NCI-H345 treated with DMSO at 0.1 percent for 48 hours (cell line): Measurements from ENCODE around the gene PPDPF.
"Not testable (repeated sequence)": the region's sequence is repeated elsewhere in the genome, so short reads cannot be mapped to it uniquely, and the experiment has no call there.

ENCODE experiments used
- DNase-seq: peaks from one replicate; lab custom pipeline; 2025; ENCODE audit not compliant: unreplicated experiment; lab: John Stamatoyannopoulos, UW

PPDPF gene

GRCh38 chr20:63561624-63562396, 41.2 kb downstream of the PPDPF start:
- no peak for DNase-seq

- DNase-seq = no peak
These were observed 42.1 kb downstream of the PPDPF start for GRCh38 chr20:63562461-63563224.

- DNase-seq = no peak
These were observed 42.8 kb downstream of the PPDPF start for GRCh38 chr20:63563225-63563935.

GRCh38 chr20:63564036-63564810, 43.7 kb downstream of the PPDPF start:
- no peak for DNase-seq

- DNase-seq = no peak
These were observed 44.6 kb downstream of the PPDPF start for GRCh38 chr20:63565021-63565698.

- no peak for DNase-seq
These were observed 45.3 kb downstream of the PPDPF start for GRCh38 chr20:63565699-63566335.

- no peak for DNase-seq
These were observed 46.0 kb downstream of the PPDPF start for GRCh38 chr20:63566395-63567135.

GRCh38 chr20:63567136-63567385, 46.5 kb downstream of the PPDPF start:
- DNase-seq = no peak

GRCh38 chr20:63567386-63568169, 47.0 kb downstream of the PPDPF start:
- DNase-seq = no peak

- no peak for DNase-seq
These were observed 47.8 kb downstream of the PPDPF start for GRCh38 chr20:63568170-63568981.

GRCh38 chr20:63568986-63569949, 48.7 kb downstream of the PPDPF start:
- DNase-seq = no peak

- DNase-seq = no peak
These were observed 49.9 kb downstream of the PPDPF start for GRCh38 chr20:63570281-63571086.

- DNase-seq = not testable (repeated sequence)
These were observed 50.5 kb downstream of the PPDPF start for GRCh38 chr20:63571087-63571478.
